ENCODE data around the gene NR3C2.

NR3C2 gene

GRCh38 chr4:148182230-148182911, 259.8 kb downstream of the NR3C2 start:
- no peak overlapping the region; the same call in 1 of the 2 replicates for H3K4me2 ChIP-seq (ENCODE audit: low read depth, low read length)
- no peaks in the 10 kb centered on the region for H3K9me3 ChIP-seq (replicated peaks; ENCODE audit: insufficient read depth, low read length)
- no peak for DNase-seq
- H3F3A ChIP-seq (ENCODE audit: insufficient read depth, low read length) = no peaks in the 10 kb centered on the region
- H4K20me1 ChIP-seq (ENCODE audit: insufficient read depth, low read length) = no peaks in the 10 kb centered on the region
- H3K4me1 ChIP-seq (ENCODE audit: low read length) = no peaks in the 10 kb centered on the region
- no peaks in the 10 kb centered on the region for H3K36me3 ChIP-seq (replicated peaks; ENCODE audit: insufficient read depth, low read length)
- H3K9me2 ChIP-seq (replicated peaks; ENCODE audit: insufficient read depth, low read length) = no peaks in the 10 kb centered on the region
- H3K27me3 ChIP-seq (replicated peaks; ENCODE audit: insufficient read depth, low read length) = no peaks in the 10 kb centered on the region
- H3K79me2 ChIP-seq (ENCODE audit: low read length) = no peaks in the 10 kb centered on the region
- no peak overlapping the region for H3K9ac ChIP-seq (ENCODE audit: low read length)
- H3K27ac ChIP-seq (ENCODE audit: low read length) = no peak overlapping the region
- H2AFZ ChIP-seq (ENCODE audit: low read length) = no peak overlapping the region
- TF ChIP-seq EZH2 (optimal IDR thresholded peaks at IDR 0.05; ENCODE audit: low read depth, low read length) (no peak), CTCF (IDR thresholded peaks at IDR 0.05; ENCODE audit: low read length) (no peak), EZH2phosphoT487 (IDR thresholded peaks at IDR 0.05; ENCODE audit: low read length) (no peak)
- H3K4me3 ChIP-seq (ENCODE audit: low read length) = no peak overlapping the region

GRCh38 chr4:148173397-148174017, 268.7 kb downstream of the NR3C2 start:
- no peaks in the 10 kb centered on the region for H3K9me2 ChIP-seq (replicated peaks; ENCODE audit: insufficient read depth, low read length)
- H3K9ac ChIP-seq (ENCODE audit: low read length) = no peak overlapping the region
- H3K27ac ChIP-seq (ENCODE audit: low read length) = no peak overlapping the region
- no peaks in the 10 kb centered on the region for H3K36me3 ChIP-seq (replicated peaks; ENCODE audit: insufficient read depth, low read length)
- TF ChIP-seq CTCF (IDR thresholded peaks at IDR 0.05; ENCODE audit: low read length) = no peak
- no peak for TF ChIP-seq EZH2phosphoT487 (IDR thresholded peaks at IDR 0.05; ENCODE audit: low read length)
- TF ChIP-seq EZH2 (optimal IDR thresholded peaks at IDR 0.05; ENCODE audit: low read depth, low read length) = no peak
- no peaks in the 10 kb centered on the region for H4K20me1 ChIP-seq (ENCODE audit: insufficient read depth, low read length)
- H2AFZ ChIP-seq (ENCODE audit: low read length) = no peak overlapping the region
- no peaks in the 10 kb centered on the region for H3K4me1 ChIP-seq (ENCODE audit: low read length)
- H3K27me3 ChIP-seq (replicated peaks; ENCODE audit: insufficient read depth, low read length) = no peaks in the 10 kb centered on the region
- H3K9me3 ChIP-seq (replicated peaks; ENCODE audit: insufficient read depth, low read length) = no peaks in the 10 kb centered on the region
- H3K4me3 ChIP-seq (ENCODE audit: low read length) = no peak overlapping the region
- H3K4me2 ChIP-seq (ENCODE audit: low read depth, low read length) = no peak overlapping the region
- no peaks in the 10 kb centered on the region for H3K79me2 ChIP-seq (ENCODE audit: low read length)
- no peak for DNase-seq
- H3F3A ChIP-seq (ENCODE audit: insufficient read depth, low read length) = no peaks in the 10 kb centered on the region

GRCh38 chr4:148171596-148171995, 270.6 kb downstream of the NR3C2 start:
- Histone ChIP-seq H3K36me3 (replicated peaks; ENCODE audit: insufficient read depth, low read length) (no peaks in the 10 kb centered on the region), H3K27me3 (replicated peaks; ENCODE audit: insufficient read depth, low read length) (no peaks in the 10 kb centered on the region), H3F3A (ENCODE audit: insufficient read depth, low read length) (no peaks in the 10 kb centered on the region), H3K9me3 (replicated peaks; ENCODE audit: insufficient read depth, low read length) (no peaks in the 10 kb centered on the region), H3K4me1 (ENCODE audit: low read length) (no peaks in the 10 kb centered on the region), H3K27ac (ENCODE audit: low read length) (no peak overlapping the region), H3K9ac (ENCODE audit: low read length) (no peak overlapping the region), H3K79me2 (ENCODE audit: low read length) (no peaks in the 10 kb centered on the region), H3K9me2 (replicated peaks; ENCODE audit: insufficient read depth, low read length) (no peaks in the 10 kb centered on the region), H3K4me2 (ENCODE audit: low read depth, low read length) (no peak overlapping the region), H2AFZ (ENCODE audit: low read length) (no peak overlapping the region), H3K4me3 (ENCODE audit: low read length) (no peak overlapping the region), H4K20me1 (ENCODE audit: insufficient read depth, low read length) (no peaks in the 10 kb centered on the region)
- TF ChIP-seq CTCF (IDR thresholded peaks at IDR 0.05; ENCODE audit: low read length) (no peak), EZH2phosphoT487 (IDR thresholded peaks at IDR 0.05; ENCODE audit: low read length) (no peak), EZH2 (optimal IDR thresholded peaks at IDR 0.05; ENCODE audit: low read depth, low read length) (no peak)
- no peak for DNase-seq
